Breast epithelium (tissue), 3 donors: Measurements from ENCODE around the gene C2CD2L.

Experiments
- POLR2AphosphoS5 ChIP-seq, 3 donors: sonication (generic); formaldehyde crosslinking; IDR thresholded peaks; one replicate each; pipeline ENCODE4 v1.6.1; 2017; ENCODE audit warnings: antibody characterized with exemption in 3 of 3
- TF ChIP-seq, protein P1 (sequence below), 3 donors: fragments of 450-650 bp; IDR thresholded peaks; one replicate each; pipeline ENCODE4 v1.5.1; 2016 to 2017; ENCODE audit warnings: antibody characterized with exemption in 3 of 3, mild to moderate bottlenecking in 3 of 3, moderate library complexity in 3 of 3

DNA sequence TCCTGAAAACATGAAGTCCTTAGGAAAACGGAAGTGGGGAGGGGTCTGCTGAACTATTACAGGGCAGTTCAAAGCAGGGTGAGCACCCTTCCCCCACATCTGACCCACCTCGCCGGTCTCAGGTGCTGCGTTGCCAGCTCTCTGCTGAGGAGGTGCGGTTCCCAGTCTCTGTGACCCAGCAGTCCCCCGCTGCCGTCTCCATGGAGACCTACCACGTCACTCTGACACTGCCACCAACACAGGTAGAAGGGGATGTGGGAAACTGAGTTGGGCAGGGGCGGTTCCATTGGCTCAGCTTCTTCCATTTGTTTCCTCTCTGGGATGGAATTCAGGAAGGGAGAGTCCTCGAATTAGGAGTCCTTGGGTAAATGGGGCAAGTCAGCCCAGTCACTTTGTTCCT, 3.3 kb downstream of the C2CD2L start:
- TF ChIP-seq POLR2AphosphoS5 (IDR thresholded peaks at IDR 0.05) = no peak
- TF ChIP-seq, protein P1, sequence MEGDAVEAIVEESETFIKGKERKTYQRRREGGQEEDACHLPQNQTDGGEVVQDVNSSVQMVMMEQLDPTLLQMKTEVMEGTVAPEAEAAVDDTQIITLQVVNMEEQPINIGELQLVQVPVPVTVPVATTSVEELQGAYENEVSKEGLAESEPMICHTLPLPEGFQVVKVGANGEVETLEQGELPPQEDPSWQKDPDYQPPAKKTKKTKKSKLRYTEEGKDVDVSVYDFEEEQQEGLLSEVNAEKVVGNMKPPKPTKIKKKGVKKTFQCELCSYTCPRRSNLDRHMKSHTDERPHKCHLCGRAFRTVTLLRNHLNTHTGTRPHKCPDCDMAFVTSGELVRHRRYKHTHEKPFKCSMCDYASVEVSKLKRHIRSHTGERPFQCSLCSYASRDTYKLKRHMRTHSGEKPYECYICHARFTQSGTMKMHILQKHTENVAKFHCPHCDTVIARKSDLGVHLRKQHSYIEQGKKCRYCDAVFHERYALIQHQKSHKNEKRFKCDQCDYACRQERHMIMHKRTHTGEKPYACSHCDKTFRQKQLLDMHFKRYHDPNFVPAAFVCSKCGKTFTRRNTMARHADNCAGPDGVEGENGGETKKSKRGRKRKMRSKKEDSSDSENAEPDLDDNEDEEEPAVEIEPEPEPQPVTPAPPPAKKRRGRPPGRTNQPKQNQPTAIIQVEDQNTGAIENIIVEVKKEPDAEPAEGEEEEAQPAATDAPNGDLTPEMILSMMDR (IDR thresholded peaks at IDR 0.05) = no peak
